Bone marrow (tissue), 2 donors: ENCODE data around the gene UBR4.
"Not testable (repeated sequence)": the region's sequence is repeated elsewhere in the genome, so short reads cannot be mapped to it uniquely, and the experiment has no call there.

Experiments
- DNase-seq, 2 donors: peaks; one replicate each; lab custom pipeline; 2025; lab: John Stamatoyannopoulos, UW

Gene UBR4

DNA sequence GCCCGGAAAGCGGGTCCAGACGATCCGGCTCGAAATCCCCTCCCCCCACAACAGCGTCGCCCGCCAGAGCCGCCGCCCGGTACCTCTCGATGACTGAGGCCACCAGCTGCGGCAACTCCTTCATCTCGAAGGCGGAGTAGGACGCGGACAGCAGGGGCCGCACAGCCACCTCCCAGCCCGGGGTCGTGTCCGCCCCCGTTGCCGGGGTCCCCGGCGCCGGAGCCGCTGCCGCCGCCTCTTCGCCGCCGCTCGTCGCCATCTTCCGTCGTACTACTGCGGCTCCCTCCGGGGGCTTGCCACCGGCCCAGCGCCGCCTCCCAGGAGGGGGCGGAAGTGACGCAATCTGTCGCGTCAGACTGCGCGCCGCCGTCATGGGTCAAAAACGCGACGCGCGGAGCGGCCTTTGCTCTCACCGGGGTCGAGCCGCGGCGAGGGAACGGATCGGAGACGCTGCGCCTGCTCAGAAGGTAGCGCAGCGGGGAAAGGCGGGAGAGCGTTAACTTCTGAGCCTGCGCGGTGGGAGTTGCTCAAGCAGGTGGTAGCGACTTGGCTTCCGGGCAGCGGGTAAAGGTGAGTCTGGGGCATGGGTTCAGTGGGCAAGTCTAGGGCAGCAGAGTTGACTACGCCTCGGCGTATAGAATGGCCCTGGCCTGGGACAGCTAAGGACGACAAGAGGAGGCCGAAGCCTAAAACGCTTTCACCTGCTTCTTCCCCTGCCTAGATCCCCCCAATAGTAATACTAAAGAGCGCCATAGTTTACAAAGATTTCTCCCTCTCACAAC lies at the start of gene UBR4:
Gene UBR4, minus strand, starts transcription at position 277 of the 782 bp plus-strand sequence. Its CDS starts 18 bp downstream, at position 259.
- peak; percentile 86 to 91 for DNase-seq

DNA sequence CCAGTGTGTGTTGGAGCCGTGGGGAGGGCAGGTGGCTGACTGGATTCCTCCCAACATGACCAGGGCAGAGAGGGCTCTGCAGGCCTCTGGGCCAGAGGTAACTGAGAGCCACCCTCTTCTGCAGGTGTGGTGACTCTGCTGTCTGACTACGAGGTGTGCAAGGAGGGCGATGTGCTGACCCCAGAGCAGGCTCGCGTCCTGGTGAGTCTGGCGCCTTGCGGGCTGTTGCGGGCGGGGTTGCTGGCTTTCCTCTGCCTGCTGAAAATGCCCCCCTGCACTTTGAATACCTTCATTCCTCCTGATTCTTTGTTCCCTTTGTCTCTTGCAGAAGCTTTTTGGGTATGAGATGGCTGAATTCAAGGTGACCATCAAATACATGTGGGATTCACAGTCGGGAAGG lies 48.3 kb upstream of the UBR4 start:
- no peak for DNase-seq

- DNase-seq, result no peak
Measured at GRCh38 chr1:19257178-19257914, 47.3 kb upstream of the UBR4 start.

DNA sequence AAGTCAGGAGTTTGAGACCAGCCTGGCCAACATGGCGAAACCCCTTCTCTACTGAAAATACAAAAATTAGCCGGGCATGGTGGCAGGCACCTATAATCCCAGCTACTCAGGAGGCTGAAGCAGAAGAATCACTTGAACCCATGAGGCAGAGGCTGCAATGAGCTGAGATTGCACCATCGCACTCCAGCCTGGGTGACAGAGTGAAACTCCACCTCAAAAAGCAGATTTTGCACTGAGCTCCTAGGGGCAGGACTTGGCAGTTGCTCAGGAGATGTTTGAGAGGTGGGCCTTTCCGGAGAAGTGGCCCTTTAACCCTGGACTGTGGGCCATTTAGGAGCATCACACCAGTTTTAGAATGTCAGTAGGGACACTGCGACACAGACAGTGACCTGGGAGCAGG lies 46.2 kb upstream of the UBR4 start:
- not testable (repeated sequence) for DNase-seq

DNA sequence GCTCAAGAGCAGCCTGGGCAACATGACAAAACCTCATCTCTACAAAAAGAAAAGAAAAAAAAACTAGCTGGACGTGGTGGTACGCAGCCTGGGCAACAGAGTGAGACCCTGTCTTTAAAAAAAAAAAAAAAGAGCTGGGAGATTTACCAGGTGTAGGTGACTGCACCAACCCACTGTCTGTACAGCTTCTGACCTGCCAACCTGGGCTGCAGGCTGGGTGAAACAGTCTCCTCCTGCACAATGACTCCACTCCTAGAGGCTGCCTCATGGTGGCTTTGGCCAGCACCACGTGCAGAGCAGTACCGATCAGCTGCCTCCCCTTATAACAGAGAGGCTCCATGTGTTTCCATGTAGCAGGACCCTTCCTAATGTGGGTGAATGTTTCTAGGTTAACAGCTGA lies 45.2 kb upstream of the UBR4 start:
- DNase-seq, result no peak

- no peak for DNase-seq
Measured at GRCh38 chr1:19254416-19254815, 44.4 kb upstream of the UBR4 start.

DNA sequence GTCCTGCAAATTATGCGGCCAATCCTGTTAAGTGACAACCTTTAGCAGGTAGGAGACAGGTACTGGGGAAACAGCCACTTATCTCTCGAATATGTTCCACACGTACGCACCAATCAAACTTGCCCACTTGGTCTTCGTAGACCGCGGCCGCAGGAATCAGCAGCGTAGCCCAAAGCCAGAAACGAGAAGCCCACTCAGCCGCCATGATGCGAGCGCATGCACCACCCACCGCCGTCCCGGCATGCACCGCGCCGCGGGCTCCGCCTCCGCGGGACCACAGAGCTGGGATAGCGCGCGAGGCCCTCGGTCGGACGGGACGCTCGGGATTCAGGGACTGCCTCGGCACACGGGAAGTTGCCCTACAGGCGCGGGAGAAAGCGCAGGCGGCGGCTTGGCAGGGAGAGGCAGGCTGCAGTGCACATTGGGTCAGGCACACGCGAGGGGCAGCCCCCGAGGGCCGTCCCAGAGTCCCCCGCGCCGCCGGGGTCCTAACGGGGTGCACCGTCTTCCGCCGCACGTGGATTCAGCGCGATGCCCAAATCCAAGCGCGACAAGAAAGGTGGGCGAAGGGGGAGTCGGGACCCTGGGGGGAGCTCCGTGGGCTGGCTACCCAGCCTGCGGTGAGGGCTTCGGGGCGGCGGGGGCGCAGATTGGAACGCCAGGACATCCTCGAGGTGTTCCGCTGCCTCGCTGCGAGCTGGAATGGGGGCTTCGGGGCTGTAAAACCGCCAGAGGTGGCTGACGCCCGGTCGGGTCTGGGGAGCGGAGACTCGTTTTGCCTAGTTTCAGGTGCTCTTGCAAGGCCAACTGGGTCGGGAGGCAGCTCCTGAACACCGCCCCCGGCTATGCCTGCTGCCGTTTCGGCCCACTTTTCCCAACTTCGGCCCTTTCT lies 41.5 kb upstream of the UBR4 start, which contains the start of the genes EMC1 and MRTO4:
Gene EMC1, minus strand, starts transcription at position 220 of the 892 bp plus-strand sequence. Its CDS starts 15 bp downstream, at position 205.
Gene MRTO4, plus strand, starts transcription at position 501 of the 892 bp plus-strand sequence. Its CDS starts 31 bp downstream, at position 532.
- peak; percentile 72 to 83 for DNase-seq

DNA sequence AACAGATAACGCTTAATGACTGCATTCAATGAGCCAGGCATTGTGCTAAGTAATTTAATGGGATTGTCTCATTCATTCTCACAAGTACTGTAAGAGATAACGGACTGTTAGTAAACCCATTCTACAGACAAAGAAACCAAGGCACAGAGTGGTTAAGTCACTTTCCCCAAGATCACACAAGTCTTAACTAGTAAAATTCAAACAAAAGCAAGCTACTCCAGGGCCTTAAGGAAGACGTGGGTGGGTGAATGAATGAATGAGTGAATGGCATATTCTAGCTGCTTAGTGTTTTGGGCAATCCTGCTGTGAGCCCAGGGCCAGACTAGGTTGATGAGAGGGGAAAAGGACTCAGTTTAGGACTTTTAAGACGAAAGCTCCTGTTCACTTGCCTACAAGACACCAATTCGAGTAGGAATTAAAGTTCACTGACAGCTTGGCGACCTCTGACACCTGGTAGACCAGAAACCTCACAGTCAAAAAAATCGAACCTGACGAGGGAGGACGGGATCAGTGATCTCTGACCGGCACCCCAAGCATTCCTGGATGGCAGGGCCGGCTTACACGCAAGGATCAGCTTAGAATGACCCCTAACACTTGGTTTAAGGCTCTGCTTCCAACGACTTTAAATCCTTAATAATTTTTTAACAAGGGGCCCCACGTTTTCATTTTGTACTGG lies 40.7 kb upstream of the UBR4 start:
- peak in 1 of 2 donors; percentile 20 for DNase-seq

- peak; percentile 25 to 38 for DNase-seq
Measured at GRCh38 chr1:19240673-19241538, 30.8 kb upstream of the UBR4 start.

DNA sequence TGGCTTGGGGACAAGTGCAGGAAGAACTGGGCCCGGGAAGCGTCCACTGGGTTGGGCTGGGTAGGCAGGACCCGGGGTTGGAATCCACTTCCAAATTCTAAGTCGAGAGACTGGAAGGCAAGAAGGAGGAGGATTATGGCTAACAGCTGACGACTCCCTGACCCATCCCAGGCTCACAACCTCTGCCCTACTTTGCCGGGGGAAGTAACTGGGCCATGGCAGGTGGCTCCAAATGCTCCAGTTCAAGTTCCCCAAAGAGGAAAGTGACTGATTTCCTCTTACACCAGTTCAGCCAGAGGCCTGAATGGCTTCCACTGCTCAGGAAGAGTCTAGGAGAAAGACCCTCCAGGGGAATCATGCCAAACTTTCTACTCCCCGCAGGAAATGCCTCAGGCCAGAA lies 29.8 kb upstream of the UBR4 start:
- DNase-seq, result no peak

- DNase-seq, result no peak
Measured at GRCh38 chr1:19234224-19234623, 24.2 kb upstream of the UBR4 start.

- no peak for DNase-seq
Measured at GRCh38 chr1:19232524-19232846, 22.4 kb upstream of the UBR4 start.

DNA sequence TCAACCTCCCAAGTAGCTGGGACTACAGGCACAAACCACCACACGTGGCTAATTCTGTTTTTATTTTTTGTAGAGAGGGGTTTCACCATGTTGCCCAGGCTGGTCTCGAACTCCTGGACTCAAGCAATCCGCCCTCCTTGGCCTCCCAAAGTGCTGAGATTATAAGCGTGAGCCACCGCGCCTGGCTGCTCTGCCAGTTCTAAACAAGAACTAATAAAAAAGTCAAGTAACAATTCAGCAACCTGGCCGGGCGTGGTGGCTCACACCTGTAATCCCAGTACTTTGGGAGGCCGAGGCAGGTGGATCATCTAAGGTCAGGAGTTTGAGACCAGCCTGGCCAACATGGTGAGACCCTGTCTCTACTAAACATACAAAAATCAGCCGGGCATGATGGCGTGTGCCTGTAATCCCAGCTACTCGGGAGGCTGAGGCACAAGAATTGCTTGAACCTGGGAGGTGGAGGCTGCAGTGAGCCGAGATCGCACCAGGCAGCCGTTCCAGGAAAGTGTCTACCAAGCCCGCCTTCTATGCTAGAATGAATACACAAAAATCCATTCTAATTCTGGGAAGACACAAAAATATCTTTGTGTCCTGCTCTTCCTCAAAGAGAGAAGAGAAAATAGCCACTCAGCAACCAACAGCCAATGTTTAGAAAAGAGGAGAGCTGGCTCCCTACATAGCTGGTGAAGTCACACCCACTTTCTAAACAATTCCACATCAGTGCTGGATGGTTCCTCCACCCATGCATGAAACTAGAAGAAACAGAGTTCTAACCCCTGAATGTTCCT lies 21.9 kb upstream of the UBR4 start:
- not testable (repeated sequence) for DNase-seq

- DNase-seq, result no peak
Measured at GRCh38 chr1:19229828-19230325, 19.8 kb upstream of the UBR4 start.

GRCh38 chr1:19229229-19229628 lies 19.2 kb upstream of the UBR4 start:
- no peak for DNase-seq

DNA sequence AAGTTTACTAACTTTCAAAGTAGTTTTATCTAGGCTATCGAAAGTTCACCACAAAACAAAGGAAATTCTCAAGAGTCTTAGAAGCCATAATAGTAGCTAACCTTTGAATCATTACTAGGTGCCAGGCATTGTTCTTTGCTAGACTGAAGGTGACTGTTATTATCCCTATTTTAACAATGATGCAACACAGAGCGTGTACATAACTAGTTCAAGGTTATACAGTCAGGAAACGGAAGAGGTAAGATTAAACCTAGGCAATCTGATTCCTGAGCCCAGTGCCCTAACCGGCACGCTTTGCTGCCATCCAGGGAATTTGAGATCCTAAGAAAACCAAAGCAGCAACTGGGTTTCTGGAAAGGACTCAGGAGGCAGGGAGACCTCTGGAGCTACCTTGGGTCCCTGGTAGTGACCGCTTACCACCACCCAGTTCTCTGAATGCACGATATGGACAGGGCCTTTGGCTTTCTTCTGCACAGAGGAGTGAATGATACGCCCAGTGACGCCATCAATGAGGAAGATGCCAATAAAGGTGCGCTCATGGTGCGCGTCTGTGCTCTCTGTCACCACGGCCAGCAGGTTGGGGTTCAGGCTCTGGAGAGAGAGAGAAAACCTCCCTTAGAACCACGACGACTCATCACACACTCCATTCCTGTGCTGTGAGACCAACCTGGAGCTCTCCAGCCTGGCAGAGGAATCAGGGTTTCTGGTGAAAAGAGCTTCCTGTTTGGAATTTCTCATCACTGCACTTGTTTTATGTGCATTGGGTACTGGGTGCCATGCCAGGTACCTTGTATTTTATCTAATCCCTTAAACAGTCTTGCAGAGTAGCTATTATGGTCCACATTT lies 13.1 kb upstream of the UBR4 start:
- no peak for DNase-seq

DNA sequence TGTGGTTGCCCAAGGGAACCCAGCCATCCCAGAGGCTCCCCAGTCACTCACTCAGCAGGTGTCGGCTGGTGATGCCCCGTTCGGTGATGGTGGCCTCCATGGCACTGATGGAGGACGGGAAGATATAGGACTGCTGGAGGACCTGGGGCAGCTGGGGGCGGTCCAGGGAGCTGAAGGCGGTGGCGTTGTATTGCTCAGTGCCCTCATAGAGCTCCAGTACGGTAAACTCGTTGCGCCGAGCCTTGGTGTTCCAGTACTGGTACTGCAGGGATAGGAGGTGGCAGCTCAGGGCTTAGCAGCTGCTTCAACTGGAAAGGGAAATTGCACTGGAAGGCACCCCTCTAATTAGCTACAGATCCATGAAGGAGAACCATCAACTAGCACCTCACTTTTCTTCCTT lies 12.5 kb upstream of the UBR4 start:
- no peak for DNase-seq

GRCh38 chr1:19220991-19221390 lies 10.9 kb upstream of the UBR4 start:
- no peak for DNase-seq
